GM19025 (cell line): ENCODE measurements around the gene FAAP20.

Experiments
- ATAC-seq: cut with Tn5 transposase; IDR thresholded peaks from one replicate; pipeline ENCODE4 v1.9.1; 2021; ENCODE audit warnings: mild to moderate bottlenecking, low read depth, moderate library complexity; ENCODE audit not compliant: unreplicated experiment

FAAP20 gene

DNA sequence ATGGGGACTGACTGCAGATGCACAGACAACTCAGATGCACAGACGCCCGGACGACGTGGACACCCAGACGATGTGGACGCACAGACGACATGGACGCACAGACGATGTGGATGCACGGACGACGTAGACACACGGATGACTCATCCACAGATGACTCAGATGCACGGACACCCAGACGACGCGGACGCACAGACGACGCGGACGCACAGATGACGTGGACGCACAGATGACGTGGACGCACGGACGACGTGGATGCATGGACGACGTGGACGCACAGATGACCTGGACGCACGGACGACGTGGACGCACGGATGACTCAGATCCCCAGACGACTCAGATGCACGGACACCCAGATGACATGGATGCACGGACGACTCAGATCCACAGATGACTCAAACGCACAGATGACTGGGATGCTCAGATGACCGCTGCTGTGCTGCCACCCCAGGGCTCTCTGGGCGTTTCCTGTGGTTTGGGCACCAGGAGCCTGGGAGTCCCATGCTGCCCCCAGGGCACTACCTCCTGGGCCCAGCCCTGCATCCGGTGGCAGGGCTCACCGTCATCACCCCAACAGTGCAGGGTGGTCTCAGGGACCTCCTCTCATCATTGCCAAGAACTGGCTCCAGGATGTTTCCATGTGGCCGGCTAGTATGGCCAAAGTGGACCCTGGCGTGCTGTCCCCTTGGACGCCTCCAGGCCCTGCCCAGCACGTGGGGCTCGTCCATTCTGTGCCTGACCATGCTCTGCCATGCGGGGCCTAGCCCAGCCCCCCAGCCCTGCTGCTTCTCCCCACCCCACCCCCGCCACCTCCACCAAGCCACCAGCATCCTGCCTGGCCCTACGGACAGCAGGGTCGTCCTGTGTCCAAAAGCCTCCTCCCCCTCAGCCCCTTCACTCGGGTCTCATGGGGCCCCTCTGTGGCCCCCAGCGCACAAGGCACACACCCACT lies 14.0 kb downstream of the FAAP20 start:
- no peak for ATAC-seq

GRCh38 chr1:2179283-2180013 lies 15.1 kb downstream of the FAAP20 start:
- ATAC-seq: no peak

DNA sequence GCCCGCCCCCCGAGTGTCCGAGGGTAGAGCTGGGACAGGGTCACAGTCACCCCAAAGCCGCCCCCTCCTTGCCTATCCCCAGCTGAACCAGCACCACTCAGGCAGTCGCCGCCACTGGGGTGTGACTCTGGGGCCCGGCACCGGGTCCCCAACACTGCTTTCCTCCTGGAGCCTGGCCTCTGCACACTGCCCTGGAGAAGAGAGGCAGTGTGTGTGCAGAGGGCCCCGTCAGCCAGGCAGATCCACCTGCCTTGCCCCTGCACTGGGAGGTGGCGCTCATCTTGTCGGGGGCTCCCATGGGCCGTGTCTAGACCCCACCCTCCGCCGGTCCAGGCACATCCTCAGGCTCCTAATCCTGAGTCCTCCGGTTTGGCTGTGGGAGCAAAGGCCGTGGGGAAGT lies 15.7 kb downstream of the FAAP20 start:
- ATAC-seq: no peak

DNA sequence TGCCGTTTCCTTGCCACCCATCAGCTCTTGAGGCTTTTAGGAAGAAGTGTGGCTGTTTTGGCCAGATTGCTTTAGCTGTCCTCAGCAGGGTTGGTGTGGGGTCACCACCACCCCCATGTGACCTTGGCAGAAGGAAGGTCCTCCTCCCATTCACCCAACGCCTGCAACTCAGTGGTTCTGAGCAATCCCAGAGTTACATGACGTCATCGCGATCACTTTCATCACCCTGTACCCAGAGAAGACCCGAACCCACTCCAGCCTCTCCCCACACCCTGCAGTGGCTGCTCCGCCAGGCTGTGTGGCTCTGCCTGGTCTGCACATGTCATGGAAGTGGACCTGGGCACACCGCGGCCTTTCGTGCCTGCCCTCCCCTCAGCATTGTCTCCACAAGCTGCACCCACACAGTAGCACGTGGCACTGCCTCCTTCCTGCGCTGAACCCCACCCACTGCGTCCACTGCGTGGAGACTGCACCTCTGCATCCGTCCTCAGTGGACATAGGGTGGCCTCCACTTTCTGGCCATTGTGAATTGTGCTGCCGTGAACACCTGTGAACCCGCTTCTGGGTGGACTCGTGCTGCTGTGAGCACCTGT lies 16.5 kb downstream of the FAAP20 start:
- no peak for ATAC-seq

- ATAC-seq: no peak
Observed at GRCh38 chr1:2177541-2177940, 17.0 kb downstream of the FAAP20 start.

DNA sequence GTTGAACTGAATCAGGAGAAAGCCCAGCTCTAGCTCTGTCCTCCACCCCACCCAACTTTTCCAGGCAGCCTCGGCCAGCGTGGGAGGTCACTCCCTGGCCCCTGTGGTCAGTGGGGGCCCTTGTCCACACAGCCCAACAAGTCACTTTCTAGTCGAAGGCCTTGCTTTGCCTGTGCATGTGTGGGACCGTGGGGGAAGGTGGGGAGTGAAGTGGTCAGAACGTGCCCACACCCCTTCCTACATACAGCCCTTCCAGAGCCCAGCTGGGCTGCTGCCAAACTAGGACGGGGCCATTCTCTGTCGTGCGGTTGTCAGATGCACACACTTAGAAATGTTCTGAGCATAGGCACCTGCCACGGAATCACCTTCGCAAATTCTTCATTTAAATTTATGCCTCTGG lies 18.0 kb downstream of the FAAP20 start:
- no peak for ATAC-seq

- ATAC-seq: no peak
Observed at GRCh38 chr1:2175681-2176454, 18.7 kb downstream of the FAAP20 start.

DNA sequence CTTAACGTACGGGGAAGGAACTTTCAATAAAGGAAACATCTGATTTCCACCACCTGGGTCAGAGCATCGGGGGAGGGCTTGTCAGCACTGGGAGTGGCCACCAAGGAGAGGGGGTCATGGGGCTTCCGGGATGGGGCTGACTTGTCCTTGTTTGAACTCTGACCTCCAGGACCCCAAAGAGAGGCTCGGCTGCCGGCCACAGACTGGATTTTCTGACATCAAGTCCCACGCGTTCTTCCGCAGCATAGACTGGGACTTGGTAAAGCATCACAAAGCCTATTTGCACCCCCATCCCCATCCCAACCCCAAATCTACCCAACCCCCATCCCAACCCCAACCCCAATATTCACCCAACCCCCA lies 19.5 kb downstream of the FAAP20 start:
- ATAC-seq: no peak

GRCh38 chr1:2174348-2175054 lies 20.1 kb downstream of the FAAP20 start:
- ATAC-seq: no peak

DNA sequence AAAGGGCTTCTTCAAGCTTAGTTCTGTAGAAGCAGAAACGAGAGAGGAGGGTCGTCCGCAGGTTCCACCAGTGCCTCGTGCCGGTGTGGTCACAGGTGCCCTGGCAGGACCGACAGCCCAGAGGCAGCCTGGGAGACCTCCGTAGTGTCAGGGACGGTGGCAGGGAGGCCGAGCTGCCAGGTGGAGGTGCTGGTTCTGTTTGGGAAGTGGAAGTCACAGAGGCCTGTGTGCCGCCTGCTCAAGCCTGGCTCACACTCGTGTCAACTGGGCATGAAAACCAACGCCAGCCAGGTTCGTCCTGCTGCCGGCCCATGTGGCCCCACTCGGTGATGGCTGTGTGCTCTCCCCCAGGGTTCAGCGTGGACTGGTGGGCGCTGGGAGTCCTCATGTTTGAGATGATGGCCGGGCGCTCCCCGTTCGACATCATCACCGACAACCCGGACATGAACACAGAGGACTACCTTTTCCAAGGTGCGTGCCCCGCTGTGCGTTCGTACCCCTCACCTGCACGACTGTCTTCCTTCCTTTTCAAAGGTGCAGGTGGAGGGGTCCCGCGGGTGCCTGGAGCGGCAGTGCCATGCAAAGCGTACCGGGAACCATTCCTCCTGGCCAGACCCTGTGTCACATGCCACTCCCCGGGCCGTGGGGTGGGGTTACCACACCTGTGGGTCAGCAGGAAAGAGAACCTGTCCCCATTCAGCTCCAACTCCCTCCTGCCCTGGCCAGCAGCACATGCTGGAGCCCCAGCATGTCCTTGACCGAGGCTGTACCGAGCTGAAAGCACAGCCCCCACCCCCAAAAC lies 20.8 kb downstream of the FAAP20 start:
- ATAC-seq: no peak

GRCh38 chr1:2172551-2173146 lies 21.9 kb downstream of the FAAP20 start:
- no peak for ATAC-seq

GRCh38 chr1:2172012-2172411 lies 22.6 kb downstream of the FAAP20 start:
- no peak for ATAC-seq

DNA sequence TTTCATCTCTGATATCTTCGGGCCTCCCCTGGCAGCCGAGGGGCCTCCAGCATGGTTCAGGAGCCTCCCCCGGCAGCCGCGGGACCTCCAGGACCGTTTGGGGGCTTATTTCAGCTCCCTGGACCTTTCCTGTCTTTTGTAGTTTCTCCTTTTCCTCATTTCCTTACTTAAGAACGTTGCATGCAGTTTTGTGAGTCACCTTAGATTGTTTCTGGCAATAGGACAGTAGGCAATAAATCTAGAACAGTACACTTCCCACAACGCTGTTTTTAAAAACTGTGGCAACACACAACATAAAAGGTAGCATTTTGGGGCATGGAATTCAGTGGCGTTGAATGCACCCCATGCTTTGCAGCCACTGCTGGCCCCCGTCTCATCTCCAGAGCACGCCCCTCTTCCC lies 24.4 kb downstream of the FAAP20 start:
- ATAC-seq: no peak

DNA sequence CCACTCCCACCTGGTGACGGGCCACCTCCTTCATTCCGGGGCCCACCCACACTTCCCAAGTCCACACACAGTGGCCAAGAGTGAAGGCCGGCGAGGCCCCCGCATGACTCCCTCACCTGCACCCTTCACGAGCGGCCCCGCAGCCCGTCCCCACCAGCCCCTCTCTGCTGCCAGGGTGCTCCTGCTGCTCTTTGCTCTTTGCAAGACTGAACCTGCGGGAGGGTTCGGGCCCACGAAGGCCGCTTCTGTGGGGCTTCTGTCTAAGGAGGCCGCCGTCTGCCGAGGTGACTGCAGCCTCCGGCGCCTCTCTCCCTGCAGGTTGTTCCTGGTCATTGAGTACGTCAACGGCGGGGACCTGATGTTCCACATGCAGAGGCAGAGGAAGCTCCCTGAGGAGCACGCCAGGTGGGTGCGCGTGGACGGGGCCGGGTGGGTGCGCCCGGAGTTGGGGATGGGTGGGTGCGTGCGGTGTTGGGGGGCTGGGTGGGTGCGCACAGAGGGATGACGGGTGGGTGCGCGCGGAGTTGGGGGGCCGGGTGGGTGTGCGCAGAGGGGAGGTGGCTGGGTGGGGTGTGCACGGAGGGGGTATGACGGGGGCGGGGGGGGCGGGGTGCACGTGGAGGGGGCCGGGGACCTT lies 25.3 kb downstream of the FAAP20 start:
- ATAC-seq: no peak

DNA sequence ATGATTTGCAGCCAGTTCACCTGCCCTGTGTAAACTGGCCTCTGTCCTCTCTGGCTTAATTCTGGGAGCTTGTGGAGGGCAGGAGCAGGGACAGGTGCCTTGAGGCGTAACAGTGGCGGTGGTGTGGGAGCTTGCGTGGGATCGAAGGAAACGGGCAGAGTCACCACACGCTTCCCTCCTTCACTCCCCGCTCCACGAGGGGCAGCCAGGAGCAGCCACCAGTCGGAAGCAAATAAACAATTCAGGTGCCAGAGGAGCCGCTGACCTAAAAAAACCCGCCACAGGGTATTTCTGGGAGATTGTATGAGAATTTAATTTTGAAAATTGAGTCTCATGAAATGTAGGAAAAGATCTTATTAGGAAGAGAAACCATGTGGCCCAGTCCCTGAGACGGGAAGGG lies 26.0 kb downstream of the FAAP20 start:
- ATAC-seq: no peak

GRCh38 chr1:2168090-2168489 lies 26.5 kb downstream of the FAAP20 start:
- no peak for ATAC-seq

- ATAC-seq: no peak
Observed at GRCh38 chr1:2166695-2167094, 27.9 kb downstream of the FAAP20 start.

GRCh38 chr1:2166254-2166653 lies 28.3 kb downstream of the FAAP20 start:
- ATAC-seq: no peak
